ENCODE measurements around the gene EPHB2. TPM values are rescaled to one million over a fixed set of nuclear protein-coding genes. Genes with fewer than 3 reads are reported as not detected.

Gene EPHB2
- total RNA-seq, 2 experiments from 2014 or later: 0.59 TPM; not detected in 1

GRCh38 chr1:22868331-22868730 is 157.7 kb downstream of the EPHB2 start:
- Histone ChIP-seq H3K27ac (ENCODE audit: low read depth, low read length, poor library complexity, severe bottlenecking) (no peak overlapping the region), H3K9me3 (ENCODE audit: low read length) (no peaks in the 10 kb centered on the region), H3K4me3 (ENCODE audit: low read depth, low read length, poor library complexity, severe bottlenecking) (no peak overlapping the region), H3K4me2 (ENCODE audit: low read length) (no peak overlapping the region), H3K9me2 (ENCODE audit: insufficient read depth, low read length) (no peaks in the 10 kb centered on the region), H3K79me2 (ENCODE audit: insufficient read depth, low read depth, low read length) (no peaks in the 10 kb centered on the region), H3K4me1 (ENCODE audit: insufficient read depth, low read length, poor library complexity, severe bottlenecking) (no peaks in the 10 kb centered on the region), H2AFZ (ENCODE audit: low read length) (no peak overlapping the region), H3K36me3 (ENCODE audit: insufficient read depth, low read length) (no peaks in the 10 kb centered on the region), H4K20me1 (ENCODE audit: insufficient read depth, low read length) (no peaks in the 10 kb centered on the region)
- TF ChIP-seq CTCF (conservative IDR thresholded peaks at IDR 0.05; ENCODE audit: low read length): no peak
- no peak for TF ChIP-seq EZH2phosphoT487 (IDR thresholded peaks at IDR 0.05; ENCODE audit: borderline replicate concordance, low read depth, low read length)
- DNase-seq (ENCODE audit: low spot score): no peak
- BruUV-seq (replicated peaks): no TSS peak
- intact Hi-C loops (cut with micrococcal nuclease; ENCODE audit: unreplicated experiment): no loop called here
- ChIA-PET CTCF (ENCODE audit: unreplicated experiment) (no interaction called here), POLR2A (no interaction called here)

- ChIA-PET CTCF (ENCODE audit: unreplicated experiment) (no interaction called here), POLR2A (no interaction called here)
- TF ChIP-seq CTCF (conservative IDR thresholded peaks at IDR 0.05; ENCODE audit: low read length) (no peak), EZH2phosphoT487 (IDR thresholded peaks at IDR 0.05; ENCODE audit: borderline replicate concordance, low read depth, low read length) (no peak)
- Histone ChIP-seq H3K4me2 (ENCODE audit: low read length) (no peak overlapping the region), H3K79me2 (ENCODE audit: insufficient read depth, low read depth, low read length) (no peaks in the 10 kb centered on the region), H3K9me2 (ENCODE audit: insufficient read depth, low read length) (no peaks in the 10 kb centered on the region), H4K20me1 (ENCODE audit: insufficient read depth, low read length) (no peaks in the 10 kb centered on the region), H3K27ac (ENCODE audit: low read depth, low read length, poor library complexity, severe bottlenecking) (no peak overlapping the region), H2AFZ (ENCODE audit: low read length) (no peak overlapping the region), H3K9me3 (ENCODE audit: low read length) (no peaks in the 10 kb centered on the region), H3K4me1 (ENCODE audit: insufficient read depth, low read length, poor library complexity, severe bottlenecking) (no peaks in the 10 kb centered on the region), H3K4me3 (ENCODE audit: low read depth, low read length, poor library complexity, severe bottlenecking) (no peak overlapping the region), H3K36me3 (ENCODE audit: insufficient read depth, low read length) (no peaks in the 10 kb centered on the region)
- BruUV-seq (replicated peaks): no TSS peak
- intact Hi-C loops (cut with micrococcal nuclease; ENCODE audit: unreplicated experiment): no loop called here
- DNase-seq (ENCODE audit: low spot score): no peak
Measured at GRCh38 chr1:22869325-22869724, 158.7 kb downstream of the EPHB2 start.

GRCh38 chr1:22870201-22870871 is 159.7 kb downstream of the EPHB2 start:
- no peaks in the 10 kb centered on the region for H3K4me1 ChIP-seq (ENCODE audit: insufficient read depth, low read length, poor library complexity, severe bottlenecking)
- no peaks in the 10 kb centered on the region for H3K9me3 ChIP-seq (ENCODE audit: low read length)
- H3K4me3 ChIP-seq (ENCODE audit: low read depth, low read length, poor library complexity, severe bottlenecking): no peak overlapping the region
- no peaks in the 10 kb centered on the region for H3K36me3 ChIP-seq (ENCODE audit: insufficient read depth, low read length)
- ChIA-PET POLR2A (no interaction called here), CTCF (ENCODE audit: unreplicated experiment) (no interaction called here)
- intact Hi-C loops (cut with micrococcal nuclease; ENCODE audit: unreplicated experiment): no loop called here
- TF ChIP-seq EZH2phosphoT487 (IDR thresholded peaks at IDR 0.05; ENCODE audit: borderline replicate concordance, low read depth, low read length) (no peak), CTCF (conservative IDR thresholded peaks at IDR 0.05; ENCODE audit: low read length) (no peak)
- H3K79me2 ChIP-seq (ENCODE audit: insufficient read depth, low read depth, low read length): no peaks in the 10 kb centered on the region
- BruUV-seq (replicated peaks): no TSS peak
- no peak overlapping the region for H3K27ac ChIP-seq (ENCODE audit: low read depth, low read length, poor library complexity, severe bottlenecking)
- H4K20me1 ChIP-seq (ENCODE audit: insufficient read depth, low read length): no peaks in the 10 kb centered on the region
- no peak overlapping the region for H2AFZ ChIP-seq (ENCODE audit: low read length)
- no peak overlapping the region for H3K4me2 ChIP-seq (ENCODE audit: low read length)
- H3K9me2 ChIP-seq (ENCODE audit: insufficient read depth, low read length): no peaks in the 10 kb centered on the region
- DNase-seq (ENCODE audit: low spot score): no peak
